Endothelial cell of umbilical vein (primary cell): ENCODE data around the gene HTRA1. TPM values are rescaled to one million over a fixed set of nuclear protein-coding genes. Genes with fewer than 3 reads are reported as not detected.

ENCODE experiments used
- BruUV-seq: library from RNA; stranded (reverse); fragments of 400-500 nt; replicated peaks from 2 replicates; lab custom pipeline; 2021; lab: Mats Ljungman, UMichigan
- CTCF ChIA-PET: fragments of 300-600, 350-600 bp; sonication (Branson Sonifier 250); formaldehyde crosslinking; loops from one replicate; lab custom pipeline; 2021; ENCODE audit warnings: antibody characterized with exemption, inconsistent platforms; lab: Charles Lee
- POLR2A ChIA-PET: fragments of 300-600, 350-600 bp; sonication (Branson Sonifier 250); formaldehyde crosslinking; loops from one replicate; lab custom pipeline; 2021; ENCODE audit warnings: antibody characterized with exemption, inconsistent platforms; lab: Charles Lee
- DNase-seq: peaks from one replicate; pipeline ENCODE4 v3.0.0-alpha.2; 2011; ENCODE audit warnings: low read depth, low spot score
- FAIRE-seq: peaks from 2 replicates; lab custom pipeline; 2011; peaks lifted over from hg19 to GRCh38; lab: Jason Lieb, UNC
- H2AFZ ChIP-seq: 2 replicates; pipeline ENCODE4 v1.6.0; 2012; ENCODE audit warnings: low read depth, low read length, control low read depth, inconsistent platforms
- H3K27ac ChIP-seq: 2 replicates; pipeline ENCODE4 v1.5.1; 2011; ENCODE audit warnings: low read depth, mild to moderate bottlenecking, control low read depth, low read length, moderate library complexity; ENCODE audit not compliant: insufficient read depth
- H3K27me3 ChIP-seq, 2 experiments: 2 replicates each; pipeline versions ENCODE4 v1.6.0 to v1.6.1; 2011; ENCODE audit warnings: low read length in 2 of 2, mixed read lengths in 1 of 2; ENCODE audit not compliant: control insufficient read depth in 2 of 2, insufficient read depth in 2 of 2
- H3K36me3 ChIP-seq, 2 experiments: 2 replicates in 1 of 2; 3 replicates in 1 of 2; pipeline ENCODE4 v1.5.1; 2011; ENCODE audit warnings: low read length in 2 of 2, mild to moderate bottlenecking in 1 of 2, moderate library complexity in 1 of 2; ENCODE audit not compliant: control insufficient read depth in 2 of 2, insufficient read depth in 2 of 2; ENCODE audit errors: extremely low read depth in 1 of 2
- H3K4me1 ChIP-seq: 3 replicates; pipeline ENCODE4 v1.5.1; 2011; ENCODE audit warnings: mild to moderate bottlenecking, low read length; ENCODE audit not compliant: control insufficient read depth, insufficient read depth; ENCODE audit errors: extremely low read depth
- H3K4me2 ChIP-seq: 2 replicates; pipeline ENCODE4 v1.6.1; 2011; ENCODE audit warnings: low read length, control low read depth, mixed read lengths; ENCODE audit not compliant: insufficient read depth
- H3K4me3 ChIP-seq, 3 experiments: fragments of 200-600 bp in 1 of 3; sonication (generic), shearing (Covaris generic) in 1 of 3; replicated peaks in 1 of 3; 2 replicates each; pipeline ENCODE4 v1.5.1; 2011 to 2016; ENCODE audit warnings: control low read depth in 3 of 3, low read length in 3 of 3, mild to moderate bottlenecking in 2 of 3, inconsistent platforms in 1 of 3, low read depth in 1 of 3, moderate library complexity in 1 of 3; ENCODE audit not compliant: insufficient read depth in 1 of 3
- H3K79me2 ChIP-seq: 2 replicates; pipeline ENCODE4 v1.6.0; 2012; ENCODE audit warnings: low read length, inconsistent platforms; ENCODE audit not compliant: control insufficient read depth, insufficient read depth
- H3K9ac ChIP-seq: replicated peaks from 2 replicates; pipeline ENCODE3; 2011; ENCODE audit warnings: low read length, control low read depth; ENCODE audit not compliant: insufficient read depth; ENCODE audit errors: extremely low read depth
- H3K9me1 ChIP-seq: replicated peaks from 3 replicates; pipeline ENCODE4 v1.6.0; 2011; ENCODE audit warnings: mild to moderate bottlenecking, low read length; ENCODE audit not compliant: control insufficient read depth, insufficient read depth; ENCODE audit errors: extremely low read depth
- H3K9me3 ChIP-seq: replicated peaks from 2 replicates; pipeline ENCODE4 v1.5.1; 2012; ENCODE audit warnings: low read length, inconsistent platforms; ENCODE audit not compliant: control insufficient read depth, insufficient read depth
- H4K20me1 ChIP-seq: replicated peaks from 2 replicates; pipeline ENCODE3; 2011; ENCODE audit warnings: mild to moderate bottlenecking, low read length; ENCODE audit not compliant: control insufficient read depth, insufficient read depth; ENCODE audit errors: extremely low read depth
- EZH2 ChIP-seq: IDR thresholded peaks from 2 replicates; pipeline ENCODE4 v1.6.1; 2012; ENCODE audit warnings: borderline replicate concordance, low read depth, mild to moderate bottlenecking, moderate library complexity, low read length, inconsistent platforms; ENCODE audit not compliant: severe bottlenecking
- FOS ChIP-seq: IDR thresholded peaks from 2 replicates; pipeline ENCODE4 v1.6.1; 2011; ENCODE audit warnings: mild to moderate bottlenecking, low read length, moderate library complexity, borderline replicate concordance; ENCODE audit not compliant: insufficient read depth
- GATA2 ChIP-seq: IDR thresholded peaks from 2 replicates; pipeline ENCODE4 v1.7.0; 2011; ENCODE audit warnings: low read depth, mild to moderate bottlenecking, moderate library complexity, mixed read lengths, low read length; ENCODE audit not compliant: insufficient read length, insufficient read depth
- JUN ChIP-seq: IDR thresholded peaks from 2 replicates; pipeline ENCODE4 v1.6.1; 2011; ENCODE audit warnings: borderline replicate concordance, low read depth; ENCODE audit not compliant: insufficient read length, insufficient read depth
- MYC ChIP-seq: IDR thresholded peaks from one replicate; pipeline ENCODE4 v1.6.1; 2011; ENCODE audit warnings: mild to moderate bottlenecking, low read depth, low read length
- POLR2A ChIP-seq: IDR thresholded peaks from 2 replicates; pipeline ENCODE4 v1.6.1; 2012; ENCODE audit warnings: low read depth, mild to moderate bottlenecking, control low read depth, low read length
- POLR2AphosphoS5 ChIP-seq: IDR thresholded peaks from 2 replicates; pipeline ENCODE4 v1.6.1; 2012; ENCODE audit warnings: low read depth, mild to moderate bottlenecking, control low read depth, low read length, moderate library complexity; ENCODE audit not compliant: insufficient read depth
- dilution Hi-C: fragments of 300-500 bp; cut with MboI; formaldehyde crosslinking; loops from one replicate; pipeline ENCODE4 v1.15.0; 2019; ENCODE audit warnings: low sequenced_read_pairs; ENCODE audit not compliant: extremely low pct_ligation_motif_present
- intact Hi-C: fragments of 100-400 bp; cut with micrococcal nuclease; formaldehyde crosslinking; loops from one replicate; pipeline ENCODE4 v1.10.0; 2022
- polyA plus RNA-seq, 4 experiments: library from polyadenylated mRNA; depleted of rRNA in 3 of 4; stranded (reverse) in 3 of 4; unstranded in 1 of 4; fragments of >200 nt; gene quantifications; 2 replicates each; pipeline versions ENCODE4 v1.2.1 to v1.2.3, GENCODE V29; 2011 to 2012; ENCODE audit warnings: missing spikeins in 1 of 4
- total RNA-seq: library from RNA; stranded (reverse); gene quantifications from 2 replicates; pipeline ENCODE4 v1.2.3, GENCODE V29; 2021
- TF ChIP-seq, protein P1 (sequence below): IDR thresholded peaks from 2 replicates; pipeline ENCODE4 v1.6.1; 2011; ENCODE audit not compliant: insufficient read depth, insufficient read length
- TF ChIP-seq, protein P2 (sequence below), 2 donors: IDR thresholded peaks; 1 replicate in 1 of 2; 2 replicates in 1 of 2; pipeline ENCODE4 v1.5.1; 2011; ENCODE audit warnings: low read length in 2 of 2, mild to moderate bottlenecking in 2 of 2, moderate library complexity in 2 of 2, control low read depth in 1 of 2, inconsistent platforms in 1 of 2, low read depth in 1 of 2; ENCODE audit not compliant: insufficient read depth in 1 of 2; ENCODE audit errors: extremely low read depth in 1 of 2

The HTRA1 gene
- total and polyA plus RNA-seq, 2 donors (not counting 3 experiments of a cell fraction or from before 2014, with no cell fraction given): 192 to 270 TPM

DNA sequence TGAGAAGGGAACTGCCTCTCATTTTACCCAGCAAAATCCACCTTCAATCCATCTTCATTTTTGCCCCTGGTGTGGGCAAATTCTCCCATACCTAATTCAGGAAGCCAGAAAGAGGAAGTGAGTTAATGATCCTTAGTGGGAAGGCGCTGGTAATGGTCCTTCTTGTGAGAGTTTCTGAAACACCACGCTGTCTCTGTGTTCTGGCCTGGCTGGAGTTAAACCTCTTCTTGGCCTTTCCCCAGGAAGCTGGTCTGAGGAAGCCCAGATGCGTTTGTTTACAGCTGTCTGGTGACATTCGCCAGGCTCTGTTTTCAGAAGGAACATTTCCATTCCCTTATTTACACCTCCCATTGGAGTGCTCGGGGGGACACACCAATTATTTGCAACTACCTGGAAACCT, 24.3 kb downstream of the HTRA1 start:
- Histone ChIP-seq H2AFZ (no peak overlapping the region), H3K27me3 (no peaks in the 10 kb centered on the region), H3K9me1 (no peaks in the 10 kb centered on the region), H3K9me3 (no peaks in the 10 kb centered on the region), H3K36me3 (peaks cover 4 to 5% of the 10 kb centered on the region in 2 experiments), H3K4me2 (no peak overlapping the region), H3K4me3 (no peak overlapping the region), H3K4me1 (peaks cover 7% of the 10 kb centered on the region), H3K27ac (peak overlapping the region; percentile 13), H3K79me2 (no peaks in the 10 kb centered on the region), H3K9ac (no peak overlapping the region), H4K20me1 (no peaks in the 10 kb centered on the region)
- TF ChIP-seq, protein P1, sequence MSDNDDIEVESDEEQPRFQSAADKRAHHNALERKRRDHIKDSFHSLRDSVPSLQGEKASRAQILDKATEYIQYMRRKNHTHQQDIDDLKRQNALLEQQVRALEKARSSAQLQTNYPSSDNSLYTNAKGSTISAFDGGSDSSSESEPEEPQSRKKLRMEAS: no peak
- TF ChIP-seq, protein P2, sequence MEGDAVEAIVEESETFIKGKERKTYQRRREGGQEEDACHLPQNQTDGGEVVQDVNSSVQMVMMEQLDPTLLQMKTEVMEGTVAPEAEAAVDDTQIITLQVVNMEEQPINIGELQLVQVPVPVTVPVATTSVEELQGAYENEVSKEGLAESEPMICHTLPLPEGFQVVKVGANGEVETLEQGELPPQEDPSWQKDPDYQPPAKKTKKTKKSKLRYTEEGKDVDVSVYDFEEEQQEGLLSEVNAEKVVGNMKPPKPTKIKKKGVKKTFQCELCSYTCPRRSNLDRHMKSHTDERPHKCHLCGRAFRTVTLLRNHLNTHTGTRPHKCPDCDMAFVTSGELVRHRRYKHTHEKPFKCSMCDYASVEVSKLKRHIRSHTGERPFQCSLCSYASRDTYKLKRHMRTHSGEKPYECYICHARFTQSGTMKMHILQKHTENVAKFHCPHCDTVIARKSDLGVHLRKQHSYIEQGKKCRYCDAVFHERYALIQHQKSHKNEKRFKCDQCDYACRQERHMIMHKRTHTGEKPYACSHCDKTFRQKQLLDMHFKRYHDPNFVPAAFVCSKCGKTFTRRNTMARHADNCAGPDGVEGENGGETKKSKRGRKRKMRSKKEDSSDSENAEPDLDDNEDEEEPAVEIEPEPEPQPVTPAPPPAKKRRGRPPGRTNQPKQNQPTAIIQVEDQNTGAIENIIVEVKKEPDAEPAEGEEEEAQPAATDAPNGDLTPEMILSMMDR (IDR thresholded peaks at IDR 0.05; ENCODE audit: extremely low read depth in 1 of 2, insufficient read depth in 1 of 2, low read depth in 1 of 2, low read length in 2 of 2): no peak
- TF ChIP-seq EZH2 (no peak), JUN (no peak), POLR2A (no peak), MYC (no peak), FOS (no peak), POLR2AphosphoS5 (no peak), GATA2 (no peak)
- no TSS peak for BruUV-seq
- FAIRE-seq (peak; percentile 93), DNase-seq (peak; percentile 72)
- ChIA-PET CTCF (interaction anchor here (1.2 kb wide), 1 partner anchor 9 kb away, joined by 3 read pairs; no protein-coding TSS in a partner anchor), POLR2A (interaction anchor here (0.7 kb wide), 1 partner anchor 45 kb away, joined by 3 read pairs; no protein-coding TSS in a partner anchor)
- intact Hi-C loops: loop anchor here (1.0 kb wide), 1 partner anchor 11 kb away; no protein-coding TSS in a partner anchor
- dilution Hi-C loops: no loop called here
